ENCODE data around the gene DARS1.
A peak's percentile ranks its signal among the peaks of the same experiment; 100 is the strongest.

Gene DARS1

DNA sequence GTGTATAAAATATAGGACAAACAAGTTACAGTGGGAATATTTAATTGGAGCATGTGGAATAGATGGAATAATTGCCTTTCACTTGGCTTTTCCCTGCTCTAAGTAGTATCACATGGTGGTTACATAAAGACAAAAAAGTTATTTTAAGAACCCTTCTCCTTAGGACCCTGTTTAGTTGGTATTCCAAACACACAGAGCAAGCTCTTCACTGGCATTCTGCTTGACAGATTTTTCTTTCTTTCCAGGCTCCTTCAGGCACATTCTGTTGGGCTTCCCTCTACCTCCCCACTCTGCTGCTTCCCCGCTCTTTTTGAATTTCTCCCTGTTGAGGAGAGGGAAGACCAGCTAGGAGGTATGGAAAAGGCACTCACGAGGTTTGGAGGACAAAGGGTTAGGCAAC is 29.0 kb upstream of the DARS1 start:
- DNase-seq = no peak

DNA sequence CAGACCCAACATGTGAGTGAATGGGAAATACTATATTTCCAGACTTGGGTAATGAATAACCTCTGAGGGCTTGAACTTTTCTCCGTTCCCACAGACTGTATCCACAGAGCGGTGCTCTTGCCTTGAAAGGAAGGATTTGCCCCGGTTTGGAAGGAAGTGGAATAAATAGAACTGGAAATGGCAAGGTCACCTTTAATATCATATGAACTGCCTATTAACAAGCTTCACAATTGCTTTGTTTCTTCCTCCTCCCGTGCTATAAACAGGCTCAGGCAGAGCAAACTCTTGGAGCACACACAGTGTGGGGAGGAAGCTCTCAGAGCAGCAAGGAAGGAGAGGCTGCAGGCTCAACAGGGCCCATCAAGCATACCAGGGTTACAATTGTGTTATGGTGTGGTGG is 28.5 kb upstream of the DARS1 start:
- no peak for DNase-seq

DNA sequence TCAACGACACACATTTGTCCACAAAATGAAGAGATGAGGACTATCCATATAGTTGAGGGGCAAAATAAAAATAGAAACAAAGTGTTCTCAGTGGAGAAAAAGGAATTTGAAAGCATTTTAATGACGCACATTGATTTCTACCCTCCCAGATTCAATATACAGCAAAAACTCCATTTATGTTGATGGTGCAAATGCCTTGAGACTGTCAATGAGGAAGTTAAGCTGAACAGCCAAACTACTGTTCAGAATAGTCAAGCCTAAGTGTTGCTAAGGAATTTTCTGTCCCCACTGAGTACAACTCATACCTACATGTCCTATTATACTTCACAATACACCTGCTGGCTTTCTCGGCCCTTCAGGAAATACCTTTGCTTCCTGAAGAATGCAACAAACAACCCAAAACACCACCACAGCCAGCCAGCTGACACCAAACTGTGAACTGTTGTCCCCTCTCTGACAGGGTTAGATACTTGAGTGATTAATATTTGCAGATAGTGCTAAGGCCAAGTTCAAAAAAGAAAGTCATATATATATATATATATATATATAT is 27.8 kb upstream of the DARS1 start:
- DNase-seq = no peak

DNA sequence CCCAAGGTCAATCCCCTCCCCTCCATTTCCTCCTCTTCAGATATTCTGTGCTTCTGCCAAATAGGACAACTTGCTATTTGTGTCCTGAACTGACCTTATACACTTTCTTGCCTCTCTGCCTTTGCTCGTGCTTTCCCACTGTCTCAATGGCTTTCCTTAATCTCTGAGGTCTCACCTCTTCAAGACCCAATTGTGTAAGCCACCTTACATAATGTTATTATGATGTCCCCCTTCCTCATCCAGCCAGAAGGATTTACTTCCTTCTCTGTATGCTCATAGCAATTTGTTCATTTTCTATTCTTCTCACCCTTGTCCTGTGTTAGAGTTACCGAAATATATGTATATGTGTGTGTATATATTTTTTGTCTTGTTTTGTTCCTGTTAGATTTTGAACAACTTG is 26.9 kb upstream of the DARS1 start:
- DNase-seq = no peak

DNA sequence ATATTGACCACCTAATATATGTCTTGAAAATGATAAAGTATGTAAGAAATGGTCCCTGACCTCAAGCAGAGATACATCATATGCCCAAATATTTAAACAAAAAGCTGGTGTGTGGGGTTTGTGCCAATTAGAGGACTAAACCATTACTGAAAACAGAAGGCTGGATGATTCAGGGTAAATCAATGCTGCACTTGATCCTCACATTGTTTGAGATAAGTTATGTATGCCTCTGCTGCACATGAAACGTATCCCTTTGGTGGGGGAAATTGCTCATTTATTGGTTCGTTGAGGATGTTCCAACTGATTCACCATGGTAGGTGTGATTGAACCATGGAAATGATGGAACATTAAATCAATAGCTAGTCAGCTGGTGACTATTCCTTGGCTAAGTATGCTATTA is 24.7 kb upstream of the DARS1 start:
- DNase-seq = no peak

DNA sequence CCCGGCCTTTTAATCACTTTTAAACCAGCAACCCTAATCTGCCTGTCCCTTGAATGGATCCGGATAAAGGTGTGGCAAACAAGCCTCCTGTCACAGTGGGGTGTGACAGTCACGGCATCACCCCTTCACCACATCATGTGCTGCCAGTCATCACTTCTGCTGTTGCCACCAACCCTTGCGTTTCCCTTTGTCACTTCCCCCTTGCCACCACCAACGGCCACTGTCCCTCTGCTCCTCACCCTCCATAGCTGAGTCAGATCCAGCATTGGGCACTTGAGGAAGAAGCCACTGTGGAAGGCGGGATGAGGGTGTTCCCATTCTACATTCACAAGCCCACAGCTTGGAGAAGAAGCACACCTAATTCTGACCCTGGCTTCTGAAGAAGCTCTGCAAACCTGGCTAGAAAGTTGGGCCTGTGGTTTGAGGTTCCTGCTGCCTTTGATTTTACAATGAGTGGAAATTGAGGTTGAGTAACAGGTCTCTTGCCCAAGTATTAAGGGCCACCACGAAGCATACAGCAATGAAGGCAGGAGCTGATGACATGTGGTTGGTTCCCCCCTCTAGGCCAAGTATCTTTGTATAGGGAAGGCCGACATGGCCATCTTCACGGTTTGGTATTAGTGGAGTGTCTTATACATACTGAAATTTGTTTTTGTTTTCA is 22.9 kb upstream of the DARS1 start:
- no peak for DNase-seq

DNA sequence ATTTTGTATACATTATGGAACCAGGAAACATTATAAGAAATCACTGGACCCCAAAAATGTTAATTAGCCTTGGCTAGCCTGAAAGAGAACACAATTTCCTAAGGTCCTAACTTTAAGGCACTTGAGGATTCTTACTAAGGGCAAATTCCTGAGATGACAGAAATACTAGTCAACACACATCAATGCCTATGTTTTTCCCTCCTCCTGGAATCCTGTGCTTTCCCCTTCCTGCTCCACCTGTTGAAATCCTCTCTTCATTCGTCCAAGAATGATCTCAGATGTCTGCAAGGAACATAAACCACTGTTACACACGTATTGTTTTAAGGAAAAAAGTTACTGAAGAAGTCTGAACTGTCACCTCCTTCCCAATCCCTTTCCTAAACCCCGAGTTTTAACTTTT is 21.2 kb upstream of the DARS1 start:
- no peak for DNase-seq

DNA sequence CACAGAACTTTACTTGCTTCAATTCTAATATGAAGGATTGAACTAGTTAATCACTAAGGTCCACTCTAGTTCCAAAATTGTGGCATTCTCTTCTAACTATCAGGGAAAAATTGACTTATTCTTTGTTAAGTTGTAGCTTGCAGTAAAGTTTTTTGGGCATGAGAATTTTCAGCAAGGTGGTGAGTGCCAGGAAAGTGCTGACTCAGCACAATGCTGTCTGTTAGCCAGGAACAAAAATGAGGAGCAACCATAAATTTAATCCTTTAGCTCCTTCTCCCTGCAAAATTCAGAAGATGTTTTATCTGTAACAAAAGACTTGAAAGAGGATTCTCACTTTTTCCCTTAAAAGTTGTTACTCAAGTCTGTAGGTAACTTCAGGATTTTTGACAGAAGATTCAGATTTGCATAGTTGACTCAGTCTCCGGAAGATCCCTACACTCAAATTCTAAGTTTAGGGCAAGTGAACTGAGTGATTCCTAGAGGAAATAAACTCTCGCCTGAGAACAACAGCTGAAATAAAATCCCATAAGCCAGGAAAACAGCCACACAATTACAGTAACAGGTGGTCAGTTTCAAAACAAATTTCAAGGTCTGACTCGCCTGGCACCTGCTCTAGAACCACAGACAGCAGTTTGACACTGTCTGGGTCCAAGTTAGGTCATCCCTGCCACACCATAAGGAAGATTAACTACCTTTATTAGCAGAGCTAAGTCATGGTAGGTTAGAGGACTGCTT is 20.2 kb upstream of the DARS1 start:
- no peak for DNase-seq

DNA sequence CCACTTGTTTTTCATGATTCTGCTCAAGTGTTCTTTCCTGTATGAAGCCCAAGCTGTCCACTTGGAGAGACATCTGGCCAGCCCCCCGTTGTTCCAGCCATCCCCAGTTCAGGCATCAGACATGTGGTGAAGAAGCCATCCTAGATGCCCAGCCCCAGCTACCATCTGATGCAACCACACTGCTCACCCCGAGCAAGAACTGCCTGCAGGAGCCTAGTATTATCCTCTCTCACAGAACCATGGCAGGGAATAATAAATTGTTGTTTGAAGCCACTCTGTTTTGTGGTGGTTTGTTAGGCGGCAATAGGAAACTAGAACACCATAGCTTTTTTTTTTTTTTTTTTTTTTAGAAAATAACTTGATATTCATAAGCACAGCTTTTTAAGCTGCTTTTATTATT is 19.5 kb upstream of the DARS1 start:
- no peak for DNase-seq

DNA sequence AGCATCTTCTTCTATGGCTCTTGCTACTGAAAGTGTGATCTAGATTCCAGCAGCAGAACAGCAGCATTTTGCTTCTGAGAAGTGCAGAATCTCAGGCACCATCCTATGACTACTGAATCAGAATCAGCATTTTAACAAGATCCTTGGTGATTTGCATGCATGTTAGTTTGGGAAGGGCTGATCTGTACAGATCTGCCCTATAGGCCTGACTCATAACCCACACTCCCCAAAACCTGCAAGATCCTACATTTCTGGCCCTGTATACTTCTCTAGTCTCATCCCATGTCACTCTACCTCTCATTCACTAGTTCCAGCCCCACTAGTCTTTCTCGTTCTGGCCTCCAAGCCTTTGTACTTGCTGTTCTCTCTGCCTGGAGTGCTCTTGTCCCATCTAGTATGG is 15.7 kb upstream of the DARS1 start:
- DNase-seq = no peak

DNA sequence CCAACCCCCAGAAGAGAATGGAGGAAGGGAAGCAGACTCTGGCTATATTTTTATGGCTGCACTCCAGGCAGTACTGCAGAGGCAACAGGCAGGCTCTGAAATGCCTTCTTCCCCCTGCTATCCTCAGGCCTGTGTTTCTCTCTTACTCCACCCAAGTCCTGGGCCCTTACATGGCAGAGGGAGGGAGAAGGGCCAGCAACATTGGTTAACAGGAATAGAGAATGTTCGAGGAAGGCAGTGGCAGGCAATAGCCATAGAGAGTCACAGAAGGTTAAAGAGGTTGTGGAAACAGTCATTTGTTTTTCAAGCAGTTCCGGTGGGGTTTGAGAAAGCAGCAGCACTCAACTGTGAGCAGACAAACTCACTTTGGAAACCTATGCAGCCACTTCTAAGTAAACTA is 15.1 kb upstream of the DARS1 start:
- no peak for DNase-seq

DNA sequence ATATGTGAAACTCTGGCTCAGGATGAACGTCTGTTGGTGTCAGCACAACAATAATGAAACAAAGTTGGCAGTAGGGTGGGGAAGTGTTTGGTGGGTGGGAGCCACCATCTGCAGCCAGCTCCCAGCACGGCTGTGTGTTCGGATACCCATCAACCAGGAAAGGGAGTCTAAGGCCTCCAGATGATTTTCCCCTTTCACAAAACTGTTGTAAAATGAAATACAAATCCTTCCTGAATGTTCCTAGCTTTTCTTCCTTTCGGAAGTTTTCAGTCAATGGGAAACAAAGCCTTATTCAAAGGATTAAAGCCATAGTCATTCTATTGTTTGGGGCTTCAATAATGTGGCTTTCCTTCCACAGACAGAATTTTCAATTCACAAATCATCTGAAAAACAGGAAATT is 14.5 kb upstream of the DARS1 start:
- DNase-seq = no peak

DNA sequence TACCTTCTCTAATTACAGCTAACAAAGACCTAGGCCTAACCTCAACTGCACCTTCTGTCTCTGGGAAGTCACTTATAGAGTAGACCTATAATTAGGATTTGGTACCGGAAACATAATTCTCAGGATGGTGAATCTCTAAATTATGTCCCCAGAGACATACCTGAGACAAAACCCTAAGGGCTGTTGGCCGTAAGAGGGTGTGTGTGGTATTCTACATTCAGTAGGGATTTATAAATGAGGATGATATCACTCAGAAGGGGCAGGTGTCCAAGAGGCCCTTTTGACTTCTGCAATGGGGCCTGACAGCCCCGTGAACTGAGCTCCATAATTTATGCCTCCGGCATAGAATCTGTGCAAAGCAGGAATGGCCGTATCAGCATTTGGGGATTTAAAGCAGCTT is 13.5 kb upstream of the DARS1 start:
- DNase-seq = no peak

DNA sequence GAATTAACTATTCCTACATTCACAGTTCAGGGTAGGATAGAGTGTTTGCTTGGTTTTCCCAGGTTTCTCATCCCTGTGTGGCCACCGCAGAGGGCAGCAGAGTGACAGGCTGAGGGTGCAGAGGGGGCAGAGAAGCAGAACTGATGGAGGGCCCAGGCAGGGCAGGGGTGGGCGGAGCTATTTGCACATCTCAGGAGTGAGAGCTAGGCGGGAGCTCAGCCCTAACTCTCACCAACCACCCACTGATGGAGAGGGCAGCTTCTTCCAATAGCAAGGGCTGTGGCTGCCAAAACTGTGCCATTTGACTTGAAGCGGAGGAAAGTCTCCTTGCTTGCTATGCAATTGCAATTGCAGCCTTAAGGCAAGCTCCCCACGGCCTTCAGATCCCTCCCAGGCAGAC is 12.0 kb upstream of the DARS1 start:
- DNase-seq = peak in 1 of 2 experiments; percentile 3

DNA sequence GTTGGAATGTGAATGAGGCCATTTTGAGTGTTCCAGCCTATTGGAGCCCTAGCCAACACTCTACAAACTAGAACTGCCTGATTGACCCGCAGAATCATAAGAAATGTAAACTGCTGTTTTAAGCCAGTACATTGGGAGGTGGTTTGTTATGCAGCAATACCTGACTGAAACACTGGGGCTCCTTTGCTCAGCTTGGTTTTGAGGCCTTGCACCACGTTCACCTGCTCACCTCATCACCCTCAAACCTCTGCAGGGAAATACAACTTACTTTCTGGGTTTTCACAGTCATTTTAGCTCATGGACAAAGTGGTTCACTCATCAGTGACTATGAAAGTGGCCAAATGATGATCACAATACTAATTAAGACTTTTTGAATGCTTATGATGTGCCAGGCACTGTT is 10.9 kb upstream of the DARS1 start:
- no peak for DNase-seq

DNA sequence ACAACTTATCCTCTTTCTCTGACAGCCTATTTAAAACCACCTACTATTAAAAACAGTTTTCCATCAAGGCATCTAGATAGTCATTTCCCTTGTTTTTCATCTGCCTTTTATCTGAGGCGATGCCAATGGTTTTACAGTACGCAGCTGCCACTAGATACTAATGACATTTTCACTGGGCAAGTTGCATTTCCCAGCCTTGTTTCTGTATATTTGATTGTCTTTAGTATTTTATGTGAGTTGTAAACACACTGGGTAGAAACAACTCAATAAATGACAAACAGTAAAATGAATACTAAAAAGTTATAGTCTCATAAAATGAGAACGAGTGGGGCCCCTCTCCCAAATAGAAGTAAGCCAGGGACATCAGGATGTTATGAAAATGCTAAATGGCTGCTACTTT is 8.9 kb upstream of the DARS1 start:
- DNase-seq = no peak

DNA sequence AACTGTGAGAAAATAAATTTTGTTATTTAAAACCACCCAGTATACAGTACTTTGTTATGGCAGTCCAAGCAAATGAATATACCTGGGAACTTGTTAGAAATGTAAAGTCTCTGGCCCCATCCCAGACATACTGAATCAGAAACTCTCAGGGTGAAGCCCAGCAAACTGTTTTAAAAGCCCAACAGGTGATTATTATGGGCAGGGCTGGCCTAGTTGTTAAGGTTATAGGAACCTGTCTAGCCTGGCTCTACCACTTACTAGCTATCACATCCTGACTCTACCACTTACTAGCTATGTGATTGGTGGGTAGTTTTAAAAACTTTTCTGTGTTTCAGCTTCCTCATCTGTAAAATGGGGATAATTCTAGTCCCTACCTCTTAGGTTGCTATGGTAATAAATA is 8.0 kb upstream of the DARS1 start:
- no peak for DNase-seq

DNA sequence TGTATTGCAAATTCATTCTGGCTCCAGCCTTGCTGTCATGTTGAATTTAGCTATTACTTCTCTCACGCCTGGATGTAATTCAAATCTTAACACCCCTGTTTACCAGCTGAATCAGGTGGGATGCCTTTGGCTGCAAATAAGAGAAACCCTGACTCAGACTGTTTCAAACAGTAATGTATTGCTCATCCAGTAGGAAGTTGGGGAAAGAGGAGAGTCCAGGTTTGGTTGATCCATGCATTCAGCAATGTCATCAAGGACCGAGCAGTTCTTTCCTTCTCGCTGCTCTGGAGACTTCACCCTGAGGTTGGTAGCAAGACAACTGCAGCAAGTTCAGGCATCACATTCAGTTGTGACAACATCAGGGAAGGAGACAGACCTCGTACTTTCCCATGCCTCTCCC is 6.4 kb upstream of the DARS1 start:
- DNase-seq = no peak

DNA sequence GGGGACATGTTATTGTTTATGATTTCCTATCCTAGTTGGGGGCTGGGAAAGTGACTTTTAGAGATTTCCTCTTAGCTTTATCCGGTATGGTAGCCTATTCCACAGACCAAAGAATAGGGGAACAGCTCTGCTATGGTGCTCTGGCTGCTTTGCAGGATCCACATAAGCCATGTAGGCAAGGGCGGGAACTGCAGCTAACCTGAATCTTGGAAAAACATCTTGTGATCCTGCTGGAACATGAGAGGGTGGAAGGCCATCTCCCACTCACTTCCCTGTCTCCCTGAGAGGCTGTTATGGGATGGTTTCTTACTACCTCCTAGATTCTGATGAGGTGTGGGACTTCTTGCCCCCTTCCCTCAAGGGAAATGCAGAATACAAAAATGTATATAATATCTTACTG is 2.0 kb upstream of the DARS1 start:
- DNase-seq = no peak

DNA sequence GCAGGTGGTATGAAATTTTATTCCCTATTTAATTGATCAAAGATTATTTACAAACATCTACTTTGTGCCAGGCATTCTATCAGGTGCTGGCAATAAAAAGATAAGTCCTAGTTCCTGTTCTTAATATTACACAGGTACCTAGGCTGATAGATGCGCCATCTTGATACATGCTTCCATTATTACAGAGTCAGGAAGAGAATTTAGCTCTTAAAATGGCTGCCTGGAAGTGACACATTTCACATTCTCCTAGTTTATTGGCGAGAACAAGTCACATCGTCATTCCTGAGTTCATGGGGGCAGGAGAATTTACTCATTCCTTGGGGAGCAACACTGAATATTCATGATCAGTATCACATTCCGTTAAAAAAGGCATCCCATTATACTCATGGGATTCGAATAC is 1.1 kb upstream of the DARS1 start:
- DNase-seq = no peak

DNA sequence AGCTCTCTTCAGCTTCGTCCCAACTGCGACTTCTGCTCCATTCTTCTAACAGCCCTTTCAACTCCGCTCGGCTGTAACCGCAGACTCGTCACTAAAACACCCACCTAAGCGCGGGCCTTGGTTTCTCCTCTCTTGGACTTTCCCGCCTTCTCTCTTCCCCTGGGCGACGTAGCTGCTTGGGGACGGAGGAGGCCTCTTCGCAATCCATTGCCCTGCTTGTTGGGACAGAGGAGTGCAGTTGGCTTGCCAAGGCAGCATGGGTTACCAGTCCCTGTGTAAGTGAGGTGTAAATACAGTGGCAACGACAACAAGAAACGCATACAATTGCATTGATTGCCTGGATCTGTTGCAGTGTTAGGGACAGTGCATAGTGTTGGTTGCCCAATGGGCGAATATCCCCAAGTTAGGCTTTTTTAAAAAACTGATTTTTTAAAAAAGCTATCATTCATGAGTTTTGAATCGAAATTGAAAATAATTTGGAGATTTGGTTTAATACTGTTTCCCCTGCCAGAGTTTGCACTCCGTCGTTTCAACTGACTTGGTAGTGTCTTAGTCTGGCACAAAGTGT is 484 bp upstream of the DARS1 start:
- no peak for DNase-seq

DNA sequence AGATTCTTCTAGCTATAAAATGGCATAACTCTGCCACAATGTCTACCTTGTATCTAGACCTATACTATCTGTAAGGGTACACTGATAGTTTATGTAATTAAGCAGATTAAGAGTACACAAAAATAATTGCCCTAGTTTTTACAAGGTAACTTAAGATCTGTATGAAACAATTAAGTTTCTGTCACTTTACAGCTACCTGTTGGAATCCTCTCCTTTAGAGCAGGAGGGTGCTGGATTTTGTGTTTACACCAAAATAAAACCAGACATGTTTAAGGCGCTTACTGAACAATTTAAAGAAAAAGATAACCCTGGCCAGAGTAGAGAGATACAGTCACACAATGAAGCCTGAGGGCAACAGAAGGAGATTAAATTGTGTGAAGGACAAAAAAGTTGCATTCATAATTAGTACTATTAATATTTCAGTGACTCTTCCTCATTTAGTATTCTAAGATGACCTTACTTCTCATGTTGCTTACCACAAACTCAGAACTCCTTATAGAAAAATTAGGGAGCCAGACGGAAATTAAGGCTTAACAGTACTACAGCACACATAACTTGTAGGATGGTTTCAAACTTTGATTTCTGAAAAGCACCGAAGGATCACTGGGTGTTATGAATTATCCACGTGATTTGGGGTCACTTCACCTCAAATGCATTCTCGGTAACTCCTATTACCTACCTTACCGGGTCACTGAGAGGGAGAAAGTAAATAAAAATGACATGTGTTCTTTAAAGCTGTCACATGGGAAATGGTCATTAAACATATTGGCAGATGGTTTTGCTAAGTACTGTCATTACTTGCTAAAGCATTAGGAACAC is 1.0 kb downstream of the DARS1 start:
- DNase-seq = no peak

DNA sequence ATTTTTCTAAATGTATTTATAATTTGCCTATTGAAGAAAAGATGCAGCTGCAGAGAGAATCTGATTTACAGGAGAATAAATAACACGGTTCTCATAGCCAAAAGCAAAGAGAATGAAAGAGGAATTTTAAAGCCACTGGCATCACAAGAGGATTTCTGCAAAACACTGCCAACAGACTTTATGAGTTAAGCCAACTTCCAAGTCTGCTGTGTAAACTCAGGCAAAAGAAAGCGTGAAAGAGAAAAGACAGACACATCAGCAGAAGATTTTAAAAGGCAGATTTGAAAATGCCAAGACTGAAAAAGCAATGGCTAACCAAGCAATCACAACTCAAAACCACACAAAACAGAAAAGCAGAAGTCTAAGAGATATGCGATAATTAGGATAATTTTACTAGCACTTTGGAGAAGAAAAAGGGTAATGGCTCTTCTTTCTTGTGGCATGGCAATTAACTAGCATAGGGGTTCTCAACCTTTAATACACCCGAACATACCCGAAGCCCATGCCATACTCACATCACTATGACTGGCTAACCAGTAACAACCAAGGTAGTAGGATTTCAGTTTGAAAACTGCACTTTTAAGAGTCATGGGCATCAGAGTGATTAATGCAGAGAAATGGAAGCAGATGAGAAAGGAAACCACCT is 4.9 kb downstream of the DARS1 start:
- DNase-seq = no peak

Measured in NCI-H1930 (cell line).